BJ (cell line): ENCODE results near the gene STK24. TPM values are rescaled to one million over a fixed set of nuclear protein-coding genes. Genes with fewer than 3 reads are reported as not detected.

ENCODE experiments used
- CTCF ChIA-PET: fragments of 350-600 bp; formaldehyde crosslinking; extraction: SDS; loops from one replicate; lab custom pipeline; 2021; ENCODE audit warnings: antibody characterized with exemption, inconsistent platforms; lab: Yijun Ruan, JAX
- POLR2A ChIA-PET: fragments of 300-600 bp; sonication (Branson Sonifier 250); formaldehyde crosslinking; extraction: SDS; loops from one replicate; lab custom pipeline; 2021; ENCODE audit warnings: antibody characterized with exemption; lab: Charles Lee
- DNase-seq: peaks from one replicate; pipeline ENCODE4 v3.0.0-alpha.2; 2011; ENCODE audit warnings: low read depth
- H3K27me3 ChIP-seq: 2 replicates; pipeline ENCODE4 v1.6.0; 2011; ENCODE audit warnings: low read length; ENCODE audit not compliant: control insufficient read depth, insufficient read depth
- H3K36me3 ChIP-seq: 2 replicates; pipeline ENCODE4 v1.5.1; 2011; ENCODE audit warnings: low read length; ENCODE audit not compliant: control insufficient read depth, insufficient read depth
- H3K4me3 ChIP-seq: 2 replicates; pipeline ENCODE4 v1.5.1; 2011; ENCODE audit warnings: low read depth, mild to moderate bottlenecking, control low read depth, low read length
- polyA plus RNA-seq: library from polyadenylated mRNA; depleted of rRNA; stranded (reverse); fragments of >200 nt; gene quantifications from 2 replicates; pipeline ENCODE4 v1.2.3, GENCODE V29; 2011
- TF ChIP-seq, protein P1 (sequence below): IDR thresholded peaks from 2 replicates; pipeline ENCODE4 v1.5.1; 2011; ENCODE audit warnings: low read depth, mild to moderate bottlenecking, control low read depth, inconsistent platforms, low read length, moderate library complexity; ENCODE audit not compliant: insufficient read depth

The STK24 gene
- polyA plus RNA-seq, 1 experiment = 32.8 TPM

GRCh38 chr13:98549728-98550317 is 27.1 kb downstream of the STK24 start:
- TF ChIP-seq, protein P1, sequence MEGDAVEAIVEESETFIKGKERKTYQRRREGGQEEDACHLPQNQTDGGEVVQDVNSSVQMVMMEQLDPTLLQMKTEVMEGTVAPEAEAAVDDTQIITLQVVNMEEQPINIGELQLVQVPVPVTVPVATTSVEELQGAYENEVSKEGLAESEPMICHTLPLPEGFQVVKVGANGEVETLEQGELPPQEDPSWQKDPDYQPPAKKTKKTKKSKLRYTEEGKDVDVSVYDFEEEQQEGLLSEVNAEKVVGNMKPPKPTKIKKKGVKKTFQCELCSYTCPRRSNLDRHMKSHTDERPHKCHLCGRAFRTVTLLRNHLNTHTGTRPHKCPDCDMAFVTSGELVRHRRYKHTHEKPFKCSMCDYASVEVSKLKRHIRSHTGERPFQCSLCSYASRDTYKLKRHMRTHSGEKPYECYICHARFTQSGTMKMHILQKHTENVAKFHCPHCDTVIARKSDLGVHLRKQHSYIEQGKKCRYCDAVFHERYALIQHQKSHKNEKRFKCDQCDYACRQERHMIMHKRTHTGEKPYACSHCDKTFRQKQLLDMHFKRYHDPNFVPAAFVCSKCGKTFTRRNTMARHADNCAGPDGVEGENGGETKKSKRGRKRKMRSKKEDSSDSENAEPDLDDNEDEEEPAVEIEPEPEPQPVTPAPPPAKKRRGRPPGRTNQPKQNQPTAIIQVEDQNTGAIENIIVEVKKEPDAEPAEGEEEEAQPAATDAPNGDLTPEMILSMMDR = no peak
- Histone ChIP-seq H3K4me3 (no peak overlapping the region), H3K27me3 (no peaks in the 10 kb centered on the region), H3K36me3 (peaks cover 1% of the 10 kb centered on the region; the same call in 1 of the 2 replicates)
- DNase-seq = no peak
- CTCF ChIA-PET = interaction anchor here (0.8 to 1.3 kb wide), 3 partner anchors 18 to 104 kb away, joined by 3 to 5 read pairs (median 4); no protein-coding TSS in a partner anchor
- POLR2A ChIA-PET = no interaction called here

- POLR2A ChIA-PET = interaction anchor here (0.6 kb wide), 1 partner anchor 1116 kb away, joined by 3 read pairs; no protein-coding TSS in a partner anchor
- CTCF ChIA-PET = interaction anchor here (0.8 to 1.3 kb wide), 4 partner anchors 9 to 105 kb away, joined by 3 to 5 read pairs (median 4); no protein-coding TSS in a partner anchor
- peak; percentile 85 for DNase-seq
- no peaks in the 10 kb centered on the region for H3K27me3 ChIP-seq
- TF ChIP-seq, protein P1 = no peak
- peaks cover 1% of the 10 kb centered on the region; the same call in 1 of the 2 replicates for H3K36me3 ChIP-seq
- no peak overlapping the region for H3K4me3 ChIP-seq
These were observed 27.7 kb downstream of the STK24 start for GRCh38 chr13:98549006-98549727.

- peaks cover 1% of the 10 kb centered on the region; the same call in 1 of the 2 replicates for H3K36me3 ChIP-seq
These were observed 28.7 kb downstream of the STK24 start for GRCh38 chr13:98548230-98548629.

GRCh38 chr13:98547455-98547854 is 29.5 kb downstream of the STK24 start:
- Histone ChIP-seq H3K27me3 (no peaks in the 10 kb centered on the region), H3K36me3 (peaks cover 1% of the 10 kb centered on the region; the same call in 1 of the 2 replicates), H3K4me3 (no peak overlapping the region)
- ChIA-PET POLR2A (no interaction called here), CTCF (no interaction called here)
- DNase-seq = no peak
- TF ChIP-seq, protein P1 = no peak

More at GRCh38 chr13:98548230-98548629, 28.7 kb downstream of the STK24 start:
- Histone ChIP-seq H3K27me3 (no peaks in the 10 kb centered on the region), H3K4me3 (no peak overlapping the region)
- TF ChIP-seq, protein P1 = no peak
- no peak for DNase-seq
- POLR2A ChIA-PET = interaction anchor here (0.6 to 0.7 kb wide), 2 partner anchors 14 to 1115 kb away, joined by 3 to 18 read pairs; no protein-coding TSS in a partner anchor
- CTCF ChIA-PET = no interaction called here

DNA sequence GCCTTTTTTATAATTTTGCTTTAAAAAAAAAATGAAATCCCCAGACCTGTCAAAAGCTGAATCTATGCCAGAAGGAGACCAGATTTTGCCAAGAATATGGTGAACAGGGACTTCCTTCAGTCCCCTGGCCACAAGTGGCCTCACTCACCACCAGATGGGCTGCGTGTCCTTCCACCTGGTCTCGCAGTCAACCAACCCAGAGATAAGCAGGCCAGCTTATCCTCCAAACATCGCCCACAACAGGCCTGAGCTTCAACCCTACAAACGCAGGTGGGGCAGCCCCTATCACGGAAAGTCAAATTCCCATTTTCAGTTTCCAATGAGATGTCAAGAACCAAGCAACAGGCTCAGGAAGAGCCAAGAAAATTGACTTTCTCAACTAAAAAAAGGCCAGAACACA is 30.5 kb downstream of the STK24 start:
- TF ChIP-seq, protein P1 = no peak
- ChIA-PET CTCF (interaction anchor here (0.6 to 1.3 kb wide), 4 partner anchors 8 to 526 kb away, joined by 3 to 5 read pairs (median 4); no protein-coding TSS in a partner anchor), POLR2A (no interaction called here)
- Histone ChIP-seq H3K36me3 (peaks cover under 1% of the 10 kb centered on the region; the same call in 1 of the 2 replicates), H3K27me3 (no peaks in the 10 kb centered on the region), H3K4me3 (no peak overlapping the region)
- DNase-seq = no peak
